Astrocyte of the cerebellum (primary cell): ENCODE measurements around the gene FZD2.

ENCODE experiments used
- DNase-seq: peaks from one replicate; pipeline ENCODE4 v3.0.0-alpha.2; 2011; ENCODE audit warnings: low read depth
- H3K4me3 ChIP-seq: 2 replicates; pipeline ENCODE4 v1.5.1; 2011; ENCODE audit warnings: mild to moderate bottlenecking, low read depth, low read length, moderate library complexity
- CTCF ChIP-seq: IDR thresholded peaks from 2 replicates; pipeline ENCODE4 v1.5.1; 2012; ENCODE audit warnings: low read length, low read depth, moderate library complexity, mild to moderate bottlenecking; ENCODE audit errors: missing control alignments
- in situ Hi-C: cut with HindIII; loops from 2 replicates; pipeline ENCODE4 v1.10.0; 2017; ENCODE audit warnings: low sequenced_read_pairs

The FZD2 gene

GRCh38 chr17:44601539-44601938 lies 44.3 kb downstream of the FZD2 start:
- no peak overlapping the region for H3K4me3 ChIP-seq
- no peak for DNase-seq
- in situ Hi-C loops: no loop called here
- TF ChIP-seq CTCF: no peak

- no peak for TF ChIP-seq CTCF
- no peak overlapping the region for H3K4me3 ChIP-seq
- in situ Hi-C loops: no loop called here
- DNase-seq: no peak
These were observed 44.7 kb downstream of the FZD2 start for GRCh38 chr17:44601973-44602372.

- DNase-seq: no peak
- no peak overlapping the region for H3K4me3 ChIP-seq
- TF ChIP-seq CTCF: no peak
- in situ Hi-C loops: no loop called here
These were observed 45.1 kb downstream of the FZD2 start for GRCh38 chr17:44602390-44602789.

- no peak for DNase-seq
- no peak overlapping the region for H3K4me3 ChIP-seq
- no peak for TF ChIP-seq CTCF
- in situ Hi-C loops: no loop called here
These were observed 45.7 kb downstream of the FZD2 start for GRCh38 chr17:44602970-44603369.

- in situ Hi-C loops: no loop called here
- no peak overlapping the region for H3K4me3 ChIP-seq
- no peak for TF ChIP-seq CTCF
- no peak for DNase-seq
These were observed 47.0 kb downstream of the FZD2 start for GRCh38 chr17:44604116-44604761.

- no peak for DNase-seq
- in situ Hi-C loops: no loop called here
These were observed 47.6 kb downstream of the FZD2 start for GRCh38 chr17:44604768-44605485.

More at GRCh38 chr17:44604768-44605485, 47.6 kb downstream of the FZD2 start:
- no peak for TF ChIP-seq CTCF
- H3K4me3 ChIP-seq: no peak overlapping the region
